GM23338 (cell line): ENCODE results near the gene PEAK3. TPM values are rescaled to one million over a fixed set of nuclear protein-coding genes. Genes with fewer than 3 reads are reported as not detected.

Experiments used
- ATAC-seq: fragments of 200-7000 bp; cut with Tn5 transposase; 3 replicates; pipeline ENCODE4 v1.9.1; 2020
- DNase-seq: peaks from one replicate; pipeline ENCODE4 v3.0.0-alpha.2; 2015; ENCODE audit warnings: low spot score
- H2AFZ ChIP-seq: fragments of 200-600 bp; sonication (generic); 2 replicates; pipeline ENCODE4 v1.8.0; 2016; ENCODE audit warnings: antibody characterized with exemption, mild to moderate bottlenecking, moderate library complexity
- H3F3A ChIP-seq: fragments of 200-600 bp; sonication (generic); replicated peaks from 2 replicates; pipeline ENCODE4 v1.8.0; 2017; ENCODE audit warnings: antibody characterized with exemption, mixed run types, low read depth
- H3K27ac ChIP-seq: fragments of 200-600 bp; sonication (generic); 2 replicates; pipeline ENCODE4 v1.6.1; 2016; ENCODE audit warnings: low read depth
- H3K27me3 ChIP-seq: fragments of 200-600 bp; sonication (generic); 2 replicates; pipeline ENCODE4 v1.8.0; 2016; ENCODE audit warnings: mild to moderate bottlenecking, mixed run types, moderate library complexity; ENCODE audit not compliant: insufficient read depth
- H3K36me3 ChIP-seq: fragments of 200-600 bp; sonication (generic); 2 replicates; pipeline ENCODE4 v1.8.0; 2016; ENCODE audit warnings: mild to moderate bottlenecking; ENCODE audit not compliant: insufficient read depth
- H3K4me1 ChIP-seq: fragments of 200-600 bp; sonication (generic); 2 replicates; pipeline ENCODE4 v1.8.0; 2016; ENCODE audit warnings: mild to moderate bottlenecking, moderate library complexity; ENCODE audit not compliant: insufficient read depth
- H3K4me2 ChIP-seq: fragments of 200-600 bp; sonication (generic); 2 replicates; pipeline ENCODE4 v1.7.1; 2017; ENCODE audit warnings: mixed run types
- H3K4me3 ChIP-seq: fragments of 200-600 bp; sonication (generic); 2 replicates; pipeline ENCODE4 v1.6.1; 2016; ENCODE audit warnings: mixed run types
- H3K79me2 ChIP-seq: fragments of 200-600 bp; sonication (generic); replicated peaks from 2 replicates; pipeline ENCODE4 v1.8.0; 2017; ENCODE audit warnings: mild to moderate bottlenecking; ENCODE audit not compliant: insufficient read depth
- H3K9me2 ChIP-seq: fragments of 200-600 bp; sonication (generic); 2 replicates; pipeline ENCODE4 v1.8.0; 2017; ENCODE audit not compliant: insufficient read depth
- H4K20me1 ChIP-seq: fragments of 200-600 bp; sonication (generic); replicated peaks from 2 replicates; pipeline ENCODE4 v1.8.0; 2017; ENCODE audit warnings: mild to moderate bottlenecking; ENCODE audit not compliant: insufficient read depth
- H3K27ac Mint-ChIP-seq: 2 replicates; pipeline ENCODE4 v1.8.0; 2020; ENCODE audit warnings: inconsistent platforms, mild to moderate bottlenecking, moderate library complexity, mixed read lengths
- H3K27me3 Mint-ChIP-seq: 3 replicates; pipeline ENCODE4 v1.8.0; 2022; ENCODE audit warnings: low read depth, mild to moderate bottlenecking, moderate library complexity, mixed read lengths, inconsistent platforms; ENCODE audit not compliant: insufficient read depth, poor library complexity
- H3K36me3 Mint-ChIP-seq: 3 replicates; pipeline ENCODE4 v1.8.0; 2021; ENCODE audit warnings: low read depth, mild to moderate bottlenecking, inconsistent platforms, moderate library complexity, mixed read lengths
- H3K4me1 Mint-ChIP-seq: 3 replicates; pipeline ENCODE4 v1.8.0; 2020; ENCODE audit warnings: mild to moderate bottlenecking, inconsistent platforms, mixed read lengths
- H3K4me3 Mint-ChIP-seq: 3 replicates; pipeline ENCODE4 v1.8.0; 2021; ENCODE audit warnings: moderate library complexity, mild to moderate bottlenecking, inconsistent platforms, mixed read lengths
- H3K9me3 Mint-ChIP-seq: 3 replicates; pipeline ENCODE4 v1.8.0; 2020; ENCODE audit warnings: moderate library complexity, mild to moderate bottlenecking, inconsistent platforms, mixed read lengths
- CREB1 ChIP-seq: fragments of 250-450 bp; sonication (Bioruptor Pico); IDR thresholded peaks from 2 replicates; pipeline ENCODE4 v1.5.0; 2020; ENCODE audit warnings: low read depth, mild to moderate bottlenecking, moderate library complexity
- EZH2 ChIP-seq: fragments of 200-600 bp; sonication (generic); IDR thresholded peaks from one replicate; pipeline ENCODE4 v1.8.0; 2017; ENCODE audit warnings: antibody characterized with exemption, mild to moderate bottlenecking, low read depth; ENCODE audit not compliant: unreplicated experiment
- EZH2phosphoT487 ChIP-seq: fragments of 200-600 bp; sonication (generic); IDR thresholded peaks from one replicate; pipeline ENCODE4 v1.8.1; 2018; ENCODE audit warnings: antibody characterized with exemption; ENCODE audit not compliant: unreplicated experiment
- JUNB ChIP-seq: IDR thresholded peaks from one replicate; pipeline ENCODE4 v1.6.1; 2016; ENCODE audit warnings: antibody characterized with exemption; ENCODE audit not compliant: unreplicated experiment
- NANOG ChIP-seq: IDR thresholded peaks from 2 replicates; pipeline ENCODE4 v1.6.1; 2016; ENCODE audit warnings: antibody characterized with exemption, borderline replicate concordance
- POLR2AphosphoS5 ChIP-seq: IDR thresholded peaks from 2 replicates; pipeline ENCODE4 v1.6.1; 2016; ENCODE audit warnings: antibody characterized with exemption, low read depth
- STAT1 ChIP-seq: IDR thresholded peaks from one replicate; pipeline ENCODE4 v1.6.1; 2016; ENCODE audit warnings: antibody characterized with exemption; ENCODE audit not compliant: unreplicated experiment
- ZNF114 ChIP-seq: fragments of 250-450 bp; sonication (Bioruptor Pico); IDR thresholded peaks from 2 replicates; pipeline ENCODE4 v1.5.0; 2020; ENCODE audit warnings: mild to moderate bottlenecking, moderate library complexity
- ZNF331 ChIP-seq: fragments of 250-450 bp; sonication (Bioruptor Pico); IDR thresholded peaks from 2 replicates; pipeline ENCODE4 v1.5.0; 2020; ENCODE audit warnings: low read depth, mild to moderate bottlenecking, moderate library complexity
- polyA plus RNA-seq: library from polyadenylated mRNA; unstranded; fragments of >200 nt; fragmentation: Nextera tagmentation; extraction: Ambion mirVana; gene quantifications from 2 replicates; pipeline ENCODE4 v1.2.1, GENCODE V29; 2016
- total RNA-seq: library from RNA; depleted of rRNA; stranded (reverse); fragments of >200 nt; shearing (Covaris generic); gene quantifications from 2 replicates; pipeline ENCODE4 v1.2.3, GENCODE V29; 2014
- TF ChIP-seq, protein P1 (sequence below): IDR thresholded peaks from 2 replicates; pipeline ENCODE4 v1.6.1; 2016; ENCODE audit warnings: antibody characterized with exemption
- TF ChIP-seq, protein P2 (sequence below), 2 experiments: fragments of 200-600 bp in 1 of 2; sonication (generic) in 1 of 2; conservative IDR thresholded peaks; 2 replicates each; pipeline versions ENCODE4 v1.5.1 to v1.6.1; 2016 to 2017; ENCODE audit warnings: antibody characterized with exemption in 2 of 2, low read depth in 2 of 2, mild to moderate bottlenecking in 2 of 2, moderate library complexity in 1 of 2
- TF ChIP-seq, protein P3 (sequence below): fragments of 250-450 bp; sonication (Bioruptor Pico); IDR thresholded peaks from 2 replicates; pipeline ENCODE4 v1.5.0; 2020; ENCODE audit warnings: mild to moderate bottlenecking, moderate library complexity

PEAK3 gene
- total and polyA plus RNA-seq, 2 experiments from 2014 or later: not detected

DNA sequence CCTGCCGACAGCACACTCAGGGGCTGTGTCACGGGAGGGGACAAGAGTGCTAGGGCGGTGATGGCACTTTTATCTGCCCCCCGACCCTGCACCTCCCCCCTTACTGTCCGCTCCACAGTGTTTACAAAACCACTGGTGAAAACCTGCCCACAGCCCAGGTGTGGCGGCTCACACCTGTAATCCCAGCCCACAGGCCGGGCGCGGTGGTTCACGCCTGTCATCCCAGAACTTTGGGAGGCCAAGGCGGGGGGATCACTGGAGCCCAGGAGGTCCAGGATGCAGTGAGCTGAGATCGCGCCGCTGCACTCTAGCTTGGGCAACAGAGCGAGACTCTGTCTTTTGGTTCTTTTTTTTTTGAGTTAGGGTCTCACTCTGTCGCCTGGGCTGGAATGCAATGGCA lies 14.2 kb upstream of the PEAK3 start (continued):
- no peak for TF ChIP-seq STAT1
- no peak for TF ChIP-seq JUNB
- TF ChIP-seq EZH2phosphoT487: no peak
- TF ChIP-seq, protein P1, sequence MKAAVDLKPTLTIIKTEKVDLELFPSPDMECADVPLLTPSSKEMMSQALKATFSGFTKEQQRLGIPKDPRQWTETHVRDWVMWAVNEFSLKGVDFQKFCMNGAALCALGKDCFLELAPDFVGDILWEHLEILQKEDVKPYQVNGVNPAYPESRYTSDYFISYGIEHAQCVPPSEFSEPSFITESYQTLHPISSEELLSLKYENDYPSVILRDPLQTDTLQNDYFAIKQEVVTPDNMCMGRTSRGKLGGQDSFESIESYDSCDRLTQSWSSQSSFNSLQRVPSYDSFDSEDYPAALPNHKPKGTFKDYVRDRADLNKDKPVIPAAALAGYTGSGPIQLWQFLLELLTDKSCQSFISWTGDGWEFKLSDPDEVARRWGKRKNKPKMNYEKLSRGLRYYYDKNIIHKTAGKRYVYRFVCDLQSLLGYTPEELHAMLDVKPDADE: no peak
- TF ChIP-seq CREB1: no peak
- TF ChIP-seq ZNF331 (CRISPR knock-in tag): no peak
- TF ChIP-seq, protein P2, sequence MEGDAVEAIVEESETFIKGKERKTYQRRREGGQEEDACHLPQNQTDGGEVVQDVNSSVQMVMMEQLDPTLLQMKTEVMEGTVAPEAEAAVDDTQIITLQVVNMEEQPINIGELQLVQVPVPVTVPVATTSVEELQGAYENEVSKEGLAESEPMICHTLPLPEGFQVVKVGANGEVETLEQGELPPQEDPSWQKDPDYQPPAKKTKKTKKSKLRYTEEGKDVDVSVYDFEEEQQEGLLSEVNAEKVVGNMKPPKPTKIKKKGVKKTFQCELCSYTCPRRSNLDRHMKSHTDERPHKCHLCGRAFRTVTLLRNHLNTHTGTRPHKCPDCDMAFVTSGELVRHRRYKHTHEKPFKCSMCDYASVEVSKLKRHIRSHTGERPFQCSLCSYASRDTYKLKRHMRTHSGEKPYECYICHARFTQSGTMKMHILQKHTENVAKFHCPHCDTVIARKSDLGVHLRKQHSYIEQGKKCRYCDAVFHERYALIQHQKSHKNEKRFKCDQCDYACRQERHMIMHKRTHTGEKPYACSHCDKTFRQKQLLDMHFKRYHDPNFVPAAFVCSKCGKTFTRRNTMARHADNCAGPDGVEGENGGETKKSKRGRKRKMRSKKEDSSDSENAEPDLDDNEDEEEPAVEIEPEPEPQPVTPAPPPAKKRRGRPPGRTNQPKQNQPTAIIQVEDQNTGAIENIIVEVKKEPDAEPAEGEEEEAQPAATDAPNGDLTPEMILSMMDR (conservative IDR thresholded peaks at IDR 0.05; ENCODE audit: low read depth in 2 of 2): no peak

DNA sequence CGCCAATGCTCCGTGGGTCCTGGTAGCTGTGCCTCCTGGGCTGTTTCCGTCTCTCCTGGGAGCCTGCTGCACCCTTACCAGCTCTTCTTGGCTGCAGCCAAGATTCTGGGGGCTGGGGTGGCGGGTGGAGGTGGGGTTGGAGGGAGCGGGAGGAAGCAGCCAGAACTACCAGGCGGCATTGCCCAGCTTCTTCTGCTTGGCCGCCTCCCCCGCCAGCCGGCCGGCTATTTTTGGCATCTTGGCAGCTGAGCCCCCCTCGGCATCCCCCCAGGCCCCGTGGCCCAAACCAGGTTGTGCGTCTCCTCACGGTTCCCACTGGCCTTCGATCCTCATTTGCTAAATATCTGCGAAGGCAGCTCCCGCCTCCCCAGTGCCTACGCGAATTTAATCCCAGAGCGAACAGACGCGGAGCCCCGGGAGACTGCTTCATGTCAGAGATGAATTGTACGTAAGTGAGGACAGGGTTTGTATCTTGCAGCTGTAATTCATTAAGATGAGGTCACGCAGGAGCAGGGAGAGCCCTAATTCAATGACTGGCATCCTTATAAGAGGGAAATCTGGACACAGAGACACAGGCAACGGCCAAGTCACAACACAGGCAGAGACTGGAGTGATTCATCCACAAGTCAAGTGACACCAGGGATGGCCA lies 12.8 kb upstream of the PEAK3 start:
- DNase-seq (no peak), ATAC-seq (no peak)
- Histone ChIP-seq H4K20me1 (0 out of 2 replicates have a peak, but pooled peaks cover 2% of the 10 kb centered on the region), H3K79me2 (no peaks in the 10 kb centered on the region), H3K4me3 (no peak overlapping the region), H3K27me3 (peaks cover 42% of the 10 kb centered on the region), H3K4me1 (no peaks in the 10 kb centered on the region), H3K27ac (no peak overlapping the region), H2AFZ (no peak overlapping the region), H3K4me2 (no peak overlapping the region), H3K36me3 (no peaks in the 10 kb centered on the region), H3F3A (peaks cover 12% of the 10 kb centered on the region; the same call in 1 of the 2 replicates), H3K9me2 (no peaks in the 10 kb centered on the region)
- Mint-ChIP-seq H3K36me3 (no peaks in the 10 kb centered on the region), H3K9me3 (no peaks in the 10 kb centered on the region), H3K27me3 (peaks cover 49% of the 10 kb centered on the region), H3K4me1 (peaks cover 2% of the 10 kb centered on the region; the same call in 2 of the 3 replicates), H3K4me3 (no peak overlapping the region; the same call in 2 of the 3 replicates), H3K27ac (no peak overlapping the region)
- TF ChIP-seq NANOG (no peak), ZNF331 (CRISPR knock-in tag) (no peak), EZH2 (no peak), ZNF114 (no peak), STAT1 (no peak), POLR2AphosphoS5 (no peak)
- TF ChIP-seq, protein P1: no peak
- TF ChIP-seq, protein P3, sequence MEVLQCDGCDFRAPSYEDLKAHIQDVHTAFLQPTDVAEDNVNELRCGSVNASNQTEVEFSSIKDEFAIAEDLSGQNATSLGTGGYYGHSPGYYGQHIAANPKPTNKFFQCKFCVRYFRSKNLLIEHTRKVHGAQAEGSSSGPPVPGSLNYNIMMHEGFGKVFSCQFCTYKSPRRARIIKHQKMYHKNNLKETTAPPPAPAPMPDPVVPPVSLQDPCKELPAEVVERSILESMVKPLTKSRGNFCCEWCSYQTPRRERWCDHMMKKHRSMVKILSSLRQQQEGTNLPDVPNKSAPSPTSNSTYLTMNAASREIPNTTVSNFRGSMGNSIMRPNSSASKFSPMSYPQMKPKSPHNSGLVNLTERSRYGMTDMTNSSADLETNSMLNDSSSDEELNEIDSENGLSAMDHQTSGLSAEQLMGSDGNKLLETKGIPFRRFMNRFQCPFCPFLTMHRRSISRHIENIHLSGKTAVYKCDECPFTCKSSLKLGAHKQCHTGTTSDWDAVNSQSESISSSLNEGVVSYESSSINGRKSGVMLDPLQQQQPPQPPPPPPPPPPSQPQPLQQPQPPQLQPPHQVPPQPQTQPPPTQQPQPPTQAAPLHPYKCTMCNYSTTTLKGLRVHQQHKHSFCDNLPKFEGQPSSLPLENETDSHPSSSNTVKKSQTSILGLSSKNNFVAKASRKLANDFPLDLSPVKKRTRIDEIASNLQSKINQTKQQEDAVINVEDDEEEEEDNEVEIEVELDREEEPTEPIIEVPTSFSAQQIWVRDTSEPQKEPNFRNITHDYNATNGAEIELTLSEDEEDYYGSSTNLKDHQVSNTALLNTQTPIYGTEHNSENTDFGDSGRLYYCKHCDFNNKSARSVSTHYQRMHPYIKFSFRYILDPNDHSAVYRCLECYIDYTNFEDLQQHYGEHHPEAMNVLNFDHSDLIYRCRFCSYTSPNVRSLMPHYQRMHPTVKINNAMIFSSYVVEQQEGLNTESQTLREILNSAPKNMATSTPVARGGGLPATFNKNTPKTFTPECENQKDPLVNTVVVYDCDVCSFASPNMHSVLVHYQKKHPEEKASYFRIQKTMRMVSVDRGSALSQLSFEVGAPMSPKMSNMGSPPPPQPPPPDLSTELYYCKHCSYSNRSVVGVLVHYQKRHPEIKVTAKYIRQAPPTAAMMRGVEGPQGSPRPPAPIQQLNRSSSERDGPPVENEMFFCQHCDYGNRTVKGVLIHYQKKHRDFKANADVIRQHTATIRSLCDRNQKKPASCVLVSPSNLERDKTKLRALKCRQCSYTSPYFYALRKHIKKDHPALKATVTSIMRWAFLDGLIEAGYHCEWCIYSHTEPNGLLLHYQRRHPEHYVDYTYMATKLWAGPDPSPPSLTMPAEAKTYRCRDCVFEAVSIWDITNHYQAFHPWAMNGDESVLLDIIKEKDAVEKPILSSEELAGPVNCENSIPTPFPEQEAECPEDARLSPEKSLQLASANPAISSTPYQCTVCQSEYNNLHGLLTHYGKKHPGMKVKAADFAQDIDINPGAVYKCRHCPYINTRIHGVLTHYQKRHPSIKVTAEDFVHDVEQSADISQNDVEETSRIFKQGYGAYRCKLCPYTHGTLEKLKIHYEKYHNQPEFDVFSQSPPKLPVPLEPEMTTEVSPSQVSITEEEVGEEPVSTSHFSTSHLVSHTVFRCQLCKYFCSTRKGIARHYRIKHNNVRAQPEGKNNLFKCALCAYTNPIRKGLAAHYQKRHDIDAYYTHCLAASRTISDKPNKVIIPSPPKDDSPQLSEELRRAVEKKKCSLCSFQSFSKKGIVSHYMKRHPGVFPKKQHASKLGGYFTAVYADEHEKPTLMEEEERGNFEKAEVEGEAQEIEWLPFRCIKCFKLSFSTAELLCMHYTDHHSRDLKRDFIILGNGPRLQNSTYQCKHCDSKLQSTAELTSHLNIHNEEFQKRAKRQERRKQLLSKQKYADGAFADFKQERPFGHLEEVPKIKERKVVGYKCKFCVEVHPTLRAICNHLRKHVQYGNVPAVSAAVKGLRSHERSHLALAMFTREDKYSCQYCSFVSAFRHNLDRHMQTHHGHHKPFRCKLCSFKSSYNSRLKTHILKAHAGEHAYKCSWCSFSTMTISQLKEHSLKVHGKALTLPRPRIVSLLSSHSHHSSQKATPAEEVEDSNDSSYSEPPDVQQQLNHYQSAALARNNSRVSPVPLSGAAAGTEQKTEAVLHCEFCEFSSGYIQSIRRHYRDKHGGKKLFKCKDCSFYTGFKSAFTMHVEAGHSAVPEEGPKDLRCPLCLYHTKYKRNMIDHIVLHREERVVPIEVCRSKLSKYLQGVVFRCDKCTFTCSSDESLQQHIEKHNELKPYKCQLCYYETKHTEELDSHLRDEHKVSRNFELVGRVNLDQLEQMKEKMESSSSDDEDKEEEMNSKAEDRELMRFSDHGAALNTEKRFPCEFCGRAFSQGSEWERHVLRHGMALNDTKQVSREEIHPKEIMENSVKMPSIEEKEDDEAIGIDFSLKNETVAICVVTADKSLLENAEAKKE (CRISPR knock-in tag): no peak
